Measurements from ENCODE around the gene FNDC3B. TPM values are rescaled to one million over a fixed set of nuclear protein-coding genes. Genes with fewer than 3 reads are reported as not detected.

FNDC3B gene
- total and polyA plus RNA-seq, 10 donors: 3.1 to 149 (median 103) TPM

DNA sequence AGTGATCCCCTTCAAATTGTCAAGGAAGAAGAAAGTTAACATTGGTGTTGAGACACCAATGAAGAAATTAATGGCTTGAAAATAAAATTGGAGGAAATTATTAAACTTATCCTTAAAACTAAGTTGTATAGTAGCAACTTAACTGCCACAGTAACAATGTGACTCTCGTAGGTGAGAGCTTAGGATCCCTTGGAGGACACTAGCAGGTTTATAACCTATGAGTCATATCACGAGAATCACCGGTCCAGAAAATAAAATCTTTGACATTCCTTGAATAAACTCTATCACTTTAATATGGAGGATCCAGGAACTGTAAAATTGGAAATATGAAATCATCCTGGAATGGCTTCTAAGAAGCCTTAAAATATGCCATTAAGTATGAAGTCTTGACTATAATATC, 406.8 kb downstream of the FNDC3B start:
- WGBS, 5 donors: 84 to 90% (median 87%) methylated on average over 3 of the region's 3 CpGs
- no peaks in the 10 kb centered on the region for H3K36me3 ChIP-seq
- H3K4me3 ChIP-seq: no peak overlapping the region
- TF ChIP-seq POLR2A (IDR thresholded peaks at IDR 0.05) (no peak), CTCF (IDR thresholded peaks at IDR 0.05 in 8 of 11, conservative IDR thresholded peaks at IDR 0.05 in 3 of 11) (no peak), POLR2AphosphoS5 (IDR thresholded peaks at IDR 0.05) (no peak)
- H3K27ac ChIP-seq: no peak overlapping the region
- no peak for DNase-seq
- peaks cover 0 to 32% (median 25%) of the 10 kb centered on the region in 6 donors for H3K4me1 ChIP-seq
- H3K27me3 ChIP-seq (replicated peaks in 1 of 7): peaks cover 7 to 75% (median 42%) of the 10 kb centered on the region in 7 donors
- H3K9me3 ChIP-seq: no peaks in the 10 kb centered on the region
- intact Hi-C loops (cut with DNase I; ENCODE audit: low total_unique reads): no loop called here

DNA sequence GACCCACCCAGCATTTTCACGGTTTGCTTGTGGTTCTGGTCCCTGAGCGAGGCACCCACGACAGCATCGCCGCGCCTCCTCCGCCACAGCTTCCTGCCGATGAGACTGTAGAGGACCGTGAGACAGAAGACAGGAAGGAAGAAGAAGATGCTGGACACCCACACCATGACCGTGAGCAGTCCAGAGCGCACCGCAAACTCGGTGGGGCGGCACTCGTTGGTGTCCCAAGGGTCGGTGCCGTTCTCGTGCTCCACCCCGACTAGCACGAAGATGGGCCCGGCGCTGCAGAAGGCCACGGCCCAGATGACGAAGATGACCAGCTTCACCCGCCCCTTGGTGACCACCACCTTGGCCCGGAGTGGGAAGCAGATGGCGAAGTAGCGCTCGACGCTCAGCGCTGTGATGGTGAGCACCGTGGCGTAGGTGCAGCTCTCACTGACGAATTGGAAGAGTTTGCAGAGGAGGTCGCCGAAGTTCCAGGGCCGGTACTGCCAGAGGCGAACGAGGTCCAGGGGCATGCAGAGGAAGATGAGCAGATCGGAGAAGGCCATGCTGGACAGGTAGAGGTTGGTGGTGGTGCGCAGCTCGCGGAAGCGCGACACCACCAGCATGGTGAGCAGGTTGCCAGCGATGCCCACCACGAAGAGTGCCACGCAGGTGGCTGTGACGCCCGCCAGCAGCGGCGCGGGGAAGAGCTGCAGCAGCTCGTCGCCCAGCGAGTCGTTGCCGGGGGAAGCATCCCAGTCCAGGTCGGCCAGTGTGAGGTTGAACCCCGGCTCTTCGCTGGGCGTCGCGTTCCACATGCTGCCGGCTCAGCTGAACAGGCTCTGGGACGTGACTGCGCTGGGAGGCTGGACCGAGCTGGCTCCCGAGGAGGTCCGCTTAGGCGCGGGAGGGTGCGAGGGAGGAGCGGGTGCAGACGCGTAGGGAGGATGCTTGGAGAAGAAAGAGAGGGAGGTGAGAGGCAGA, 408.5 kb downstream of the FNDC3B start, which contains the start of gene GHSR:
Gene GHSR (minus strand): TSS at position 846 of the 969 bp plus-strand sequence. CDS start 43 bp downstream, at position 803.
- Histone ChIP-seq H3K4me1 (peaks cover 0 to 32% (median 25%) of the 10 kb centered on the region in 6 donors), H3K36me3 (no peaks in the 10 kb centered on the region), H3K4me3 (peak within 1 kb of the TSS in 2 of 8 donors; percentile 28 to 49), H3K9me3 (no peaks in the 10 kb centered on the region), H3K27ac (no peak within 1 kb of the TSS), H3K27me3 (replicated peaks in 1 of 7) (peaks cover 7 to 79% (median 42%) of the 10 kb centered on the region in 7 donors)
- TF ChIP-seq POLR2AphosphoS5 (IDR thresholded peaks at IDR 0.05): no peak
- no peak for TF ChIP-seq CTCF (IDR thresholded peaks at IDR 0.05 in 8 of 11, conservative IDR thresholded peaks at IDR 0.05 in 3 of 11)
- no peak for TF ChIP-seq POLR2A (IDR thresholded peaks at IDR 0.05)
- intact Hi-C loops (cut with DNase I; ENCODE audit: low total_unique reads): no loop called here
- no peak for DNase-seq
- WGBS, 5 donors: 10 to 22% (median 11%) methylated on average over 73 to 76 of the region's 76 CpGs

- Histone ChIP-seq H3K9me3 (no peaks in the 10 kb centered on the region), H3K27ac (no peak overlapping the region), H3K4me3 (peak overlapping the region in 2 of 8 donors; percentile 28 to 49), H3K27me3 (replicated peaks in 1 of 7) (peaks cover 7 to 80% (median 42%) of the 10 kb centered on the region in 7 donors), H3K4me1 (peaks cover 0 to 32% (median 25%) of the 10 kb centered on the region in 6 donors), H3K36me3 (no peaks in the 10 kb centered on the region)
- intact Hi-C loops (cut with DNase I; ENCODE audit: low total_unique reads): no loop called here
- TF ChIP-seq POLR2AphosphoS5 (IDR thresholded peaks at IDR 0.05): no peak
- no peak for TF ChIP-seq CTCF (IDR thresholded peaks at IDR 0.05 in 8 of 11, conservative IDR thresholded peaks at IDR 0.05 in 3 of 11)
- no peak for TF ChIP-seq POLR2A (IDR thresholded peaks at IDR 0.05)
- 9 to 17% (median 11%) methylated on average over 35 to 43 of the region's 43 CpGs for WGBS, 5 donors
- DNase-seq: no peak
Observed at GRCh38 chr3:172448661-172449465, 409.5 kb downstream of the FNDC3B start.
